GM12873 (cell line): ENCODE results near the gene ABCA12.

Source experiments
- CTCF ChIP-seq: IDR thresholded peaks from 2 replicates; pipeline ENCODE4 v1.5.1; 2012; ENCODE audit warnings: low read depth, mild to moderate bottlenecking, moderate library complexity, low read length, control low read depth; ENCODE audit not compliant: insufficient read depth; ENCODE audit errors: missing control alignments

The ABCA12 gene

DNA sequence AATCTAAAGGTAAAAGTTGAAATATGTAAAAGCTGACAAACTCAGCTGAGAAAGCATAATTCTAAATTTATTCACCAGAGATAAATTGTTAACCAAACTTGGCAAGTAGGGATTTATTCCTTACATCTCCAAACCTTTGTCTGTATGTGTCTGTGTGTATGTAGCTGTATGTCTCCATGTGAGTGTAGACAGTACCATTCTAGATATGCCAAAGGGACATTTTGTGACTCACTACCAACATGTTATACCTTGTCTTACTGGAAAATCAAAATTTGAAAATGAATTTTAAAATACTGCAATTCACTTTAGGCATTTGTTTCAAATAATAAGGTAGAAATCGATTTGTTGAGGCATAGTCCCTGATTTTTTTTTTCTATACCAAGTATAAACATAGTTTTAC is 102.1 kb downstream of the ABCA12 start:
- TF ChIP-seq CTCF = no peak

DNA sequence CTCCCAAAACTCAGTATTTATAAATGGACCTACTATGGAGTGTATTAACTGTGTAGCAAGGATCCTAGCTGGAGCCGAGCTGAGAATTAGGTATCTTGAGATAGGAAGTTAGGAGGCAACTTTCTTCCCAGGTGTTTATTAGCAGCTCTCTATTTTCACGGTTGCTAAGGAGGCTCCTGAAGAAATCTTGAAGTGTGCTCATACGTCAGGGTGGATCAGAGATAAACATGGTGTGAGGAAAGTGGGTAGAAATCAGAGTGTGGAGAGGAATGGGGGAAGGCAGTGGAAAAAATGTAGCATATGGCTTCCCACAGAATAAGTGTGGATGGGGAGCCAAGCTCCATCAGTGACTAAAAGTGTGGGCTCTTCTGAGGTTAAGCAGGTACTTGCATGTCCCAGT is 104.3 kb downstream of the ABCA12 start:
- TF ChIP-seq CTCF = no peak

GRCh38 chr2:215032153-215032552 is 106.3 kb downstream of the ABCA12 start:
- no peak for TF ChIP-seq CTCF

DNA sequence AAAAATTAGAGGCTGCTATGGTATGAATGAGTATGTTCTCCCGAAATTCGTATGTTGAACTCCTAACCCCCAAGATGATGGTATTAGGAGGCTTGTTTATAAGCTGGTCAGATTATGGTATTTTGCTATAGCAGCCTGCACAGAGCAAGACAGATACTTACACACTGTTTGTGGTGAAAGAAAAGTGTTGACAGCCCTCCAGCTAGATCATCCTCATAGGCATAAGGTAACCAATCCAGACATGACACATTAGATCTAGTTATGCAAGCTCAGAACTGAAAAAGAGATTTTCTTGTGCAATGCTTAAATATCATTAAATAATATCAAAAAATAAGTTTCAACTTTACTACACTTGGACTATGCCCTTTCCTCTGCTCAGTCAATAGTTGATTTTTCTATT is 107.1 kb downstream of the ABCA12 start:
- TF ChIP-seq CTCF = no peak

DNA sequence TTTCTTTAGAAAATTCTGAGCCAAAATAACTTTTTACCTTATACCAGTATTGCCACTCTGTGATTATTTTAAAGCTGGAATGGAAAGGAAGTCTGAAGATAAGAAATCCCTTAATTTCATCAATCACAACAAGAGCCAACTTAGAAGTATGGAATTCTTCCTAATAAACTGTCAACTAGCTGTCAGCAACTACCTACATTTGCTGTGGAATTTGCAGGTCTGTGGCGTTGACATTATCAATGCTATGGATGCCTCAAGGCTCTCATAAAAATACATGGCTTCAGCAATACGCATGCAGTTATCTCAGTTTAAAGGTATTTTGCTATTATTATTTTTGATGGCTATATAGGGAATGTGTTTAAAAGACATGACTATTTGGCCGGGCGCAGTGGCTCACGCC is 108.5 kb downstream of the ABCA12 start:
- no peak for TF ChIP-seq CTCF

DNA sequence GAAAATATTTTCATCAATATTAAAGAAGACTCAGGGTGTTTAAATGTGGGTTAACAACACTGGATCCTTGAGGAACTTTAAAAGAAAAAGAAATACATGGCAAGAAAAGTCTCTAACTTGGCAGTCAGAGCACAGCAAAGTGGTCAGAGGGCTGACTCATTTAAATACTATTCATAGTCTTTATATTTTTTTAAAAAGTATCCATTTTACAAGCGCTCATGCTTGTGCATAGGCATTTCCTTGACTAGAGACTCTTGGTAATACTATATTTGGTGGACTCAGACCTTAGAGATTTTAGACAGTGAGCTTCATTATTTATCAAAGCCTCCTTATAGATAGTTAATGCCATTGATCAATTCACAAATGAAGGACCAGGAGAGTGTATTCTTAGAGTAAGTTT is 110.2 kb downstream of the ABCA12 start:
- no peak for TF ChIP-seq CTCF

- no peak for TF ChIP-seq CTCF
These were observed 110.6 kb downstream of the ABCA12 start for GRCh38 chr2:215027779-215028178.

DNA sequence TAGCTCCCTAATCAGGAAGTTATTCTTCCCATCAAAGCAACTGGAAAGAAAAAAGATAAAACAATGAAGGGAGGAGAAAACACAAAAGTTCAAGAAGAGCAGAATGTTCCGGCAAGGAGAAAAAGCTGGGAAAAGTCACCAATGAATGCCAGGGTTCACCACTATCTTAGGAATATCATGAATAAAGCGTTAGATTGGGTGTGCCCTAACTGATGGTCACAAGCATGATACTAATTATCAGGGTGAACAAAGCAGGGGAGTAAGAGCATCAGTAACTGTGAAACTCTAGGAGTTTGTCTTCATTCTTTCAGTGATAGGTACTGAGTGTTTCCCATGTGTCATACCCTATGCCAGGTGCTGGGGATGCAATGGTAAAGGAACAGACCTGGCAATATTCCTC is 115.5 kb downstream of the ABCA12 start:
- no peak for TF ChIP-seq CTCF
